DMS153 treated with DMSO at 0.1 percent for 48 hours (cell line): Measurements from ENCODE around the gene CBLN3.
"Not testable (repeated sequence)": the region's sequence is repeated elsewhere in the genome, so short reads cannot be mapped to it uniquely, and the experiment has no call there.

ENCODE experiments used
- DNase-seq: peaks from one replicate; lab custom pipeline; 2025; ENCODE audit not compliant: unreplicated experiment; lab: John Stamatoyannopoulos, UW

The CBLN3 gene

GRCh38 chr14:24406416-24406815 is 23.1 kb downstream of the CBLN3 start:
- no peak for DNase-seq

- DNase-seq, result no peak
These were observed 24.7 kb downstream of the CBLN3 start for GRCh38 chr14:24404814-24405213.

GRCh38 chr14:24403294-24403998 is 26.0 kb downstream of the CBLN3 start:
- no peak for DNase-seq

- no peak for DNase-seq
These were observed 27.4 kb downstream of the CBLN3 start for GRCh38 chr14:24401810-24402702.

DNA sequence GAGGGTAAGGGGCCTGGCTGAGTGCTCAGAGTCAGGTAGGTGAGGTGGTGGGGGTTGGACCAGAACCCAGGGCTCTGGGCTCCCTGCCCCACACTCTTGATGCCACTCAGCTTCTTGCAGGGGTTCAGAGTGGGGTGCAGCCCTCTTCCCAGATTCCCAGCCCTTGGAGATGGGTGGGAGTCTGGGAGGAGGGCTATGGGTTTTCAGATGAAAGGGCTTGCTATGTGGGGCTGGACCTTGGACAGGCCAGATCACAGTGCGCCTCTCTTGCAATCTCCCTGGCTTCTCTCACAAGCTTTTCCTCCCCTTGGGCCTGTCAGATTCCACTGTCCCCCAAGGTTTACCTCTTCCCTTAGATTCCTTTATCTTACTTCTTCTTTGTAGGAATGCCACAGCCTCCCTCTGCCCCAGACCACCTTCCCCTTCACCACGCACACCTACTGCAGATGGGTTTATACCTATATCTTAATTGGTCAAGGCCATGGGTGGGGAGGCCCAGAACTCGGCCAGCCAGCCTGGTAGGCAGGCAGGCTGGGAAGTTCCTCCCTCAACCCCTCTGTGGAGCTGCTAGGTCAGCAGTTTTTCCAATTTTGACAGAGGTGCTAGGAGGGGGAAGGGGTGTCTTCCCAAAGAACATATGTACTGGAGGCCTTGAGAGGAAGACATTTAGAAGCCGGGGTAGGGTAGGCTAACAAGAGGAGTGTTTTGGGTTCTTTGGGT is 29.3 kb downstream of the CBLN3 start:
- no peak for DNase-seq

- no peak for DNase-seq
These were observed 30.0 kb downstream of the CBLN3 start for GRCh38 chr14:24399447-24399822.

GRCh38 chr14:24398653-24399446 is 30.6 kb downstream of the CBLN3 start, which contains the start of gene NYNRIN:
Gene NYNRIN, plus strand, starts transcription at chr14:24399003. Its CDS starts 244 bp downstream, at chr14:24399247.
- no peak for DNase-seq

DNA sequence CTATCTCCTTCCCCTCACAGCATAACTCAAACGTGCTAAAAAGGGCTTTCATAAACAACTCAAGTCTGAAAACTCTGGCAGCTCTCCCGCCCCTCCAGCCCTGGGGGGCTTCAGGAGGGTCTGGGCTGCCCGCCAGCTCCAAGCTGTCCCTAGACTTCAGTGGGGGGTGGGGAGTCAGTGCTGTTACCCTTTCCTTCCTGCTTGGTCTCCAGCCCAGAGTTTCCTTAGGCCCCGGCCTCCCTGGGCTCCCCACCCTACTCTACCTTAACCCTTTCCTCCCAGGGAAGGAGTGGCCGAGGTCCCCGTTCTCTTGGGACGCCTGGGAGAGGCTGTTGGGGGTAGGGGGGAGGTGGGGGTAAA is 31.2 kb downstream of the CBLN3 start:
- no peak for DNase-seq

- DNase-seq, result no peak
These were observed 31.7 kb downstream of the CBLN3 start for GRCh38 chr14:24397639-24398292.

- no peak for DNase-seq
These were observed 33.6 kb downstream of the CBLN3 start for GRCh38 chr14:24395609-24396582.

- no peak for DNase-seq
These were observed 35.2 kb downstream of the CBLN3 start for GRCh38 chr14:24394275-24394674.

DNA sequence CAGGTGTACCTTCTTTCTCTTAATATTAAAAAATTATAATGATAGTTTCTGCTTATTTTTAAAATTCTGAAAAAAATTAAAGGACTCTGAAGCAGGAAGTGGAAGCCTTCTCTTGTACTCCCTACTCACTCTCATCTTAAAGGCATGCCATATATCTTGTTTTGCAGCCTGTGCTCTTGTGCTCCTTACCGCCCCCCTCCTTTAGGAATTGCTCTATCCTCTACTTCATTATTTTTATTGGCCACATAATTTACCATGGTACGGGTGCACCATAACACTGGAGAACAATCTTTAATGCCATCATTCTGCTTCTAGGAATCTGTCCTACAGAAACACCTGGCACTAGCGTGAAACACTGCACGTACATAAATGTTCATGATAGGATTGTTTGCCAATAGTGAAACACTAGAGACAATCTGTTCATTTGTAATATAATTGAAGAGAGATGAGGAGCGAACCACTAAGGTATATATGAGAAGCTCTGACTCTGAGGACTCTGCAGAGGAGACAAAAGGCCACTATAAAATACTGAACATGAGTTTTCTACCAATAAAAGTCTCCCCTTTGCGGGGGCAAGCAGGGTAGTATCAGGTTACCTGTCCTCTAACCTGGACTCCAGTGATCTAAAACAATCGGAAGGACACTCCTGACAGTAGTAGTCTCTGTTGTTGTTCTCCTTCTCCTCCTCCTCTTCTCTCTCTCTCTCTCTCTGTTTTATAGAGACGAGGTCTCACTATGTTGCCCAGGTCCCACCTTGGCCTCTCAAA is 37.0 kb downstream of the CBLN3 start:
- DNase-seq, result peak; percentile 50

- DNase-seq, result no peak
These were observed 38.6 kb downstream of the CBLN3 start for GRCh38 chr14:24390701-24391468.

GRCh38 chr14:24389226-24389848 is 40.1 kb downstream of the CBLN3 start:
- DNase-seq, result no peak

- DNase-seq, result no peak
These were observed 40.8 kb downstream of the CBLN3 start for GRCh38 chr14:24388474-24389179.

DNA sequence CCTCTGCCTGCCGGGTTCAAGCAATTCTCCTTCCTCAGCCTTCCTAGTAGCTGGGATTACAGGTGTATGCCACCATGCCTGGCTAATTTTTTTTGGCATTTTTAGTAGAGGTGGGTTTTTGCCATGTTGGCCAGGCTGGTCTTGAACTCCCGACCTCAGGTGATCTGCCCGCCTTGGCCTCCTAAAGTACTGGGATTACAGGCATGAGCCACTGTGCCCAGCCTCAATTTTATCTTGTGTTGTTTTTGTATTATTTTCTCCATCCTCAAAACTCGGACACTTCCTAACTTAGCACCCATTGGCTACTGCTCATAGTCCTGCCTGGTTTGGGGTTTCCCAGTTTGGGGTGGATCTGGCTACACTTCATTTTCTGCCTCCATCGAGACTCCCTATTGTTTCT is 41.9 kb downstream of the CBLN3 start:
- not testable (repeated sequence) for DNase-seq

DNA sequence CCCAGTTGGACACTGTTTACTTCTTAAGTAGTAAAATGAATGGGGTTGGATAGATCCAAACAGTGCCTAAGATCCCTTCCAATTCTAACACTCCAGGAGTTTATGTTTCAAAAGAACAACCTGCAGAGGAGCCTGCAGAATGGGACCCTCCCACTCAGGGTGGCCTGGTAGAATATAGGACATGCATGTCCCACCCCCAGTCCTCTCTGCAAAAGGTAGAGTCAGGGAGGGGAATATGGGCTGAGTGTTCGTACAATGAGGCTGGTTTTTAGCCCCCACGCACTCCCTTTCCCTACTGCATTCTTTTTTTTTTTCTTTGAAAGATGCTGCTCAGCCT is 42.5 kb downstream of the CBLN3 start:
- DNase-seq, result no peak
